ENCODE results near the gene EXOC3L4. TPM values are rescaled to one million over a fixed set of nuclear protein-coding genes. Genes with fewer than 3 reads are reported as not detected.
"Not testable (repeated sequence)": the region's sequence is repeated elsewhere in the genome, so short reads cannot be mapped to it uniquely, and the experiment has no call there.

Gene EXOC3L4
- 0.79 TPM for total RNA-seq
- polyA plus RNA-seq = 3.2 TPM

DNA sequence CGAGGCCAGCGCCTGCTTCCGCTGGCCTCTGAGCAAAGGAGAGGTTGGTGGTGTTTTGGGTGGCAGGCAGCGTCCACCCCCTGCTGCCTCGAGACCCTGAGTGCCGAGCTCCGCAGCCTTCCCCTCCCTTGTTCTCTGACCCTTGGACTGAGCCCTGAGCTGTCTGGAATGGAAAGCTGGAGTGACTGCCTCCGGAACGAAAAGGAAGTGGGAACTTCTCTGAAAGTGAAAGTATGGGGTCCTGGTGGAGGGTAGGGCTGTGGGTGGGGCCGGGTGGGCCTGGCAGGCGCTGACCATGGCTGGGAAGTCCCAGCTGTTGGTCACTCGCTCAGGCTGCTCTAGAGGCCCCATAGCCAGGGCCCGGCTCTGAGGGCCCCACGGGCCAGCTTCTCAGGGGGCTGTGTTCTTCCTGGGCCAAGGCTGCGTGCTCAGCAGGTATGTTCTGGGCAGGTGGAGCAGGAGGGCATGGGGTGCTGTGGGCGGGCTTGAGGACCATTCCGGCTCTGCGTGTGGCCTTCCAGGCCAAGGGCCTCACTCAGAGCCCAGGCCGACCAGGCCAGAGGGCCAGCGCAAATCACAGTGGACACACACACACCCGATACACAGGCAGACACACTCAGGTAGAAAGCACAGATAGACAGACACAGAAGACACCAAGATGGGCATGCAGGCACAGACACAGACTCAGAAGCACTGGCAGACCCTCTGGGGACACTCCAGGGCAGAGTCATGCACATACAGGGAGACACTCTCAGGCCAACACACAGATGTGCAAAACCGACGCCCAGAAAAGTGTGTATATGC is at the start of gene EXOC3L4:
TSS of gene EXOC3L4 (plus strand) at position 320 of the 804 bp plus-strand sequence. CDS start 5,495 bp downstream, outside the sequence.
- H3K4me3 ChIP-seq (ENCODE audit: low read depth, low read length) = no peak within 1 kb of the TSS
- DNase-seq (ENCODE audit: extremely low spot score) = no peak
- 63% methylated on average over 23 of the region's 23 CpGs for WGBS
- peak within 1 kb of the TSS; percentile 11 for H3K27ac ChIP-seq (ENCODE audit: low read depth)
- H3K36me3 ChIP-seq (ENCODE audit: insufficient read depth) = no peaks in the 10 kb centered on the region
- H3K4me1 ChIP-seq (ENCODE audit: insufficient read depth) = no peaks in the 10 kb centered on the region

DNA sequence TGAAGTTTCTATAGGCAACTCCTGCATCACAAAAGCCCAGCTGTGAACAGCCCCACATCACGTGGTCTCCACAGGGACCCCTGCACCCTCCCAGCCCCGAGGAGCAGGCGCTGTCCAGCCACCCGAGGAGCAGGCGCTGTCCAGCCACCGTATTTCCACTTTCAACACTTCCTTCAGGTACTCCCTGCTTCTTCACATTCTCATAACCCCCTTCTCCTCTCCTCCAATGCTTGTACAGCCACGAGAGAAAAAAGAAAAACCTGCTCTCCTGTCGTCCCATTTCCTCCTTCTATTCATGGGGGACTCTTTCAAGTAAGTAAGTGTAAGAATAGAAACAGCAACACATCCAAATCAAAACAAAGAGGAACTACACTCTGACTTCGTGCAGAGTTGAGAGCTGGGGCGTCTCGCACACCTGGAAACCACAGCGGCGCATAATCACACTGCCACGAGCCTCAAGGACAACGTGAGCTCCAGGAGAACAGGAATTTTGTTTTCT is 49.1 kb upstream of the EXOC3L4 start:
- H3K4me1 ChIP-seq (ENCODE audit: insufficient read depth) = no peaks in the 10 kb centered on the region
- no peaks in the 10 kb centered on the region for H3K36me3 ChIP-seq (ENCODE audit: insufficient read depth)

DNA sequence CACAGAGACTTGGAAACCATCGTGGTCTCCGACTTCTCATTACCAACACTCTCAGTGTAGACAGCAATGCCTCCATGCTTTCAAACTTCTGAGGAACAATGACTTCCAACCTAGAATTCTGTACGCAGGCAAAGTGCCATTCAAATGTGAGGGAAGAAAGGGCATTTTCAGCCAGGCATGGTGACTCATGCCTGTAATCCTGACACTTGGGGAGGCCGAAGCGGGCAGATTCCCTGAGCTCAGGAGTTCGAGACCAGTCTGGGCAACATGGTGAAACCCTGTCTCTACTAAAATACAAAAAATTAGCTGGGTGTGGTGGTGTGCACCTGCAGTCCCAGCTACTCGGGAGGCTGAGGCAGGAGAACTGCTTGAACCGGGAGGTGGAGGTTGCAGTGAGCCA is 47.1 kb upstream of the EXOC3L4 start:
- H3K4me1 ChIP-seq (ENCODE audit: insufficient read depth); H3K4me3 ChIP-seq (ENCODE audit: low read depth, low read length); DNase-seq (ENCODE audit: extremely low spot score); H3K27ac ChIP-seq (ENCODE audit: low read depth); H3K36me3 ChIP-seq (ENCODE audit: insufficient read depth): not testable (repeated sequence)
- 97% methylated on average over 8 of the region's 8 CpGs for WGBS

More for the DNA sequence above, 49.1 kb upstream of the EXOC3L4 start:
- Histone ChIP-seq H3K4me3 (ENCODE audit: low read depth, low read length) (no peak overlapping the region), H3K27ac (ENCODE audit: low read depth) (no peak overlapping the region)
- WGBS = 58% methylated on average over 15 of the region's 15 CpGs
- DNase-seq (ENCODE audit: extremely low spot score) = no peak

DNA sequence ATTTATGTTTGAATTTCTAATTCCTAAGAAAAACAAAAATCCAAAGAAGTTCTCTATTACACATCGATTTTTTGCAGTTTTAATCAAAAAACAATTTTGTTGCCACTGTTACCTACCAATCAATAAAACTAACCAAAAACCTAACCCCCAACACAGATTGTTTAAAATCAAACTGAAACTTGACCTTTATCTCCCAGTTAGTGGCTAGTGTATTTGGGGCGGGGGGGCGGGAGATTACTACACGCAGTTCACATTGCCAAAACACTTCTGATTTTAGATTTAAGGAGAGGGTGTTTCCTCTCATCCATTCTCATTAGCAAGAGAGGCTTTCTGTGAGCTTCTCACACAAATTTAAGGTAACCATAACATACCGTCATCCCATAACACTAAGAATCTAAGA is 43.6 kb upstream of the EXOC3L4 start:
- Histone ChIP-seq H3K27ac (ENCODE audit: low read depth) (no peak overlapping the region), H3K4me1 (ENCODE audit: insufficient read depth) (no peaks in the 10 kb centered on the region), H3K4me3 (ENCODE audit: low read depth, low read length) (no peak overlapping the region), H3K36me3 (ENCODE audit: insufficient read depth) (no peaks in the 10 kb centered on the region)
- DNase-seq (ENCODE audit: extremely low spot score) = no peak
- 77% methylated on average over 5 of the region's 5 CpGs for WGBS

DNA sequence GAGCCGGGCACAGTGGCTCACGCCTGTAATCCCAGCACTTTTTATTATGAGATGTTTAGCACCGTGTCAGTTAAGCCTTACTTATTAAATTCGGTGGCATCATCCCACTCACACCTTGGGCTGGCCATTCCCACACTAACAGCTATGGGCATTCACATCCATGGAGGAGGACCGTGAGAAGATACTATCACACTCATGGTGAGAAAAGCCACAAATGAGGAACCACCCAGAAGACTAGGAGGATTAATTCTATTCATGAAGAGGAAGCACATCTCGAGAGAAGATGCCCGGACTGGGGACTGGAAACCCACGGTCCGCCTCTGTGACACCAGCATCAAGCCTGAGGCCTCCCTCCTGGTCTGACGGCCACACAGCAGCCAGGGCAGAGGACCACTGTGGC is 42.1 kb upstream of the EXOC3L4 start:
- no peak overlapping the region for H3K27ac ChIP-seq (ENCODE audit: low read depth)
- H3K36me3 ChIP-seq (ENCODE audit: insufficient read depth) = no peaks in the 10 kb centered on the region
- 84% methylated on average over 10 of the region's 10 CpGs for WGBS
- no peak for DNase-seq (ENCODE audit: extremely low spot score)
- no peaks in the 10 kb centered on the region for H3K4me1 ChIP-seq (ENCODE audit: insufficient read depth)
- H3K4me3 ChIP-seq (ENCODE audit: low read depth, low read length) = no peak overlapping the region

DNA sequence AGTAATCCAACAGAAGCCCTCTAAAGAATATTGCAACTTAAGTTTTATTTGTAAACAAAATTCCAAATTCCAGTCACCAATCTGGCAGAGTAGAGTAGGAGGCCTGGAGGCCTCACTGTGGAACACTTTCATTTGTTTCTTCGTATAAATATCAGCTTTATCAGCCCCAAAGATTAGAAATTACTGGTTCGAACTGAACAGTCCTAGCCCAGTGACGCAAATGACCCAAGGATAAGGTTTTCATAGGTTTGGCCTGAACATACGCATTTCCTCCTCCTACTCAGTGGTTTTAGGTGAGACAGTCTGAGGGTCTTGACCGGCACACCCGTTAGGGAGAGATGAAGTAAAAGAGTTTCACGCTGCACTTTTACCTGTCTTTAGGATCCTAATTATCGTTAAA is 38.8 kb upstream of the EXOC3L4 start:
- Histone ChIP-seq H3K27ac (ENCODE audit: low read depth) (no peak overlapping the region), H3K4me3 (ENCODE audit: low read depth, low read length) (no peak overlapping the region), H3K36me3 (ENCODE audit: insufficient read depth) (no peaks in the 10 kb centered on the region), H3K4me1 (ENCODE audit: insufficient read depth) (peaks cover 1% of the 10 kb centered on the region)
- DNase-seq (ENCODE audit: extremely low spot score) = no peak
- 54% methylated on average over 8 of the region's 8 CpGs for whole genome bisulfite sequencing

DNA sequence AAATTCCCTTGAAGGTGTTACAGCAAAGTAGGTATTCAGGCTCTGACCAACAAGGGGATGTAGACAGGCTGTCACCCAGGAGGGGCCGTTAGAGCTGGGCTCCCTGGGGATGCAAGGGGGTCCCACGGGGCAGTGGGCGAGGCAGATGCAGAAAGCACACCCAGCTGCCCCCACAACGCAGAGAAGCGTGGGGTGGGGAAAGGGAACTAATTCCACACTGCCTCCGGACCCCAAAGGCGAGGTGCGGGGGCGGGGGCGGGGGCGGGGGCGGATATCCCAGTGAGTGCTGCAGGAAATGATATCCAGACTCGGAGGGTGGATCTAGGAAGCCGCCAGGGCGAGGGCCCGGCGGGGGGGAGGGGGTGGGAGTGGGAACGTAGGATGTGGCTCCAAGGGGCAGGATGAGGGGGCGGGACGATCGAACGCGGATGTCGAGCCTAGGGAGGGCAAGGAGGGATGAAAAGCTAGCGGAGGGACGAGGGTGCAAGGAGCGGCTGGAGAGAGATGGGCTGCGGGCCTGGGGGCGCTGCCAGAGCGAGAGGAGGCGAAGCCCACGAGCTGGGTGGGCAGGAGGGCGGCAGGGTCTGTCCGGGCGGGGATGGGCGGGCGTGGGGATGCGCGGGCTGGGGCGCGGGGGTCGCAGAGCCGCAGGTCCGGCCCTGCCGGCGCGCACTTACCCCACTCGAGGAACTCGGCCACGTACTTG is 38.0 kb upstream of the EXOC3L4 start:
- 1% methylated on average over 50 of the region's 50 CpGs for WGBS
- H3K4me3 ChIP-seq (ENCODE audit: low read depth, low read length) = peak overlapping the region; percentile 98
- DNase-seq (ENCODE audit: extremely low spot score) = no peak
- H3K36me3 ChIP-seq (ENCODE audit: insufficient read depth) = no peaks in the 10 kb centered on the region
- peaks cover 1% of the 10 kb centered on the region for H3K4me1 ChIP-seq (ENCODE audit: insufficient read depth)
- H3K27ac ChIP-seq (ENCODE audit: low read depth) = peak overlapping the region; percentile 90

DNA sequence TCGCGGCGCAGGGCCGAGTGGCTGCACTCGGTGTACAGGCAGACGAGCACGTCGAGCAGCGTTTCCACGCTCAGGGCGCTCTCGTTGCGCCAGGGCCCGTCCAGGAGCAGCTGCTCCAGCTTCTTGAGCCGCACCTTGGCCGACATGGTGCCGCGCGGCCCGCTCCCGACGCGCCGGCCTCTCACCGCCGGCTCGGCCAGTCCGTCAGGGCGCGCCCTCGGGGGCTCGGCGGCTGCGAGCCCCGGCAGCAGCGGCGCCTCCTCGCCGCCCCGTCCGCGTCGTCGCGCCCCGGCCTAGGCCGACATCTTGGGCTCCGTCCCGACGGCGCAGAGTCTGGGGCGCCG is 37.5 kb upstream of the EXOC3L4 start:
- Histone ChIP-seq H3K4me3 (ENCODE audit: low read depth, low read length) (peak overlapping the region; percentile 98), H3K36me3 (ENCODE audit: insufficient read depth) (no peaks in the 10 kb centered on the region), H3K27ac (ENCODE audit: low read depth) (peak overlapping the region; percentile 90), H3K4me1 (ENCODE audit: insufficient read depth) (peaks cover 1% of the 10 kb centered on the region)
- under 1% methylated on average over 53 of the region's 53 CpGs for WGBS
- no peak for DNase-seq (ENCODE audit: extremely low spot score)

DNA sequence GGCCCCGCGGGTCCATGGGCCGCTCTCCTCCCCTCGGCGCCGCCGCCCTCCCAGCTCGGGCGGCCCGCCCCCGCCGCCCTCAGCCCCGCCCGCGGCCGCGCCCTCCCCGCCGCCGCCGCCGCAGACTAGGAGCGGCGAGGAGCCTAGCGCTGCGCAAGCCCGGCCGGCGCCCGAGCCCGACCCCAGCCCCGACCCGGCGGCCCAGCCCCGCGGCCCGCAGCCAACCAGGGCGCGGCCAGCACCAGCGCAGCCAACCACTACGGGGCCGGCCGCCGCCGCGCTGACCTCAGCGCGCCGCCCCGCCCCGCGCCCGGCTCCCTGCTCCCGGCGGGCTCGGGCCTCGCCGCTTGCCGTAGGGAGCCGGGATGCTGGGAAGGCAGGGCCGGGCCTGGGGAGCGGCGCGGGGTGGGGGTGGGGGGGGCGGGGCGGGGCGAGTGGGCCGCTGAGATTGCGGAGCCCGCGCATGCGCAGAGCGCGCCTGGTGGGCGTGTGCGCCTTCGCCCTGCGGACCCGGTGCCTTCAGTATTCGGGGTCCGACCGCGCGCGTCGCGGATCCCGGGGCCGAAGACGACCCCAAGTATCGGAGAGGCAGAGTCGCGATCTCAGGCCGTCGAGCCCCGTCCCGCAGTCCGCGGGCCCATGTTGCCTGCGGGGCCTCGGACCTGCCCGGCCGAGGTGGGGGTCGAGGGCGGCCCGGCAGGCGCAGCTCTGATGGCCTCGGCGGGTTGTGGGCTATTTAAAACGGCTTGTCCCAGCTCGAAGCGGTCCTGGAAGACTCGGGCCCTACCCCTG is 37.0 kb upstream of the EXOC3L4 start, which contains the start of gene CDC42BPB:
TSS of gene CDC42BPB (minus strand) at position 178 of the 792 bp plus-strand sequence. CDS start 376 bp downstream, outside the sequence.
- H3K4me1 ChIP-seq (ENCODE audit: insufficient read depth) = peaks cover 1% of the 10 kb centered on the region
- DNase-seq (ENCODE audit: extremely low spot score) = peak; percentile 49
- peak within 1 kb of the TSS; percentile 90 for H3K27ac ChIP-seq (ENCODE audit: low read depth)
- peak within 1 kb of the TSS; percentile 98 for H3K4me3 ChIP-seq (ENCODE audit: low read depth, low read length)
- H3K36me3 ChIP-seq (ENCODE audit: insufficient read depth) = no peaks in the 10 kb centered on the region
- under 1% methylated on average over 113 of the region's 113 CpGs for WGBS

DNA sequence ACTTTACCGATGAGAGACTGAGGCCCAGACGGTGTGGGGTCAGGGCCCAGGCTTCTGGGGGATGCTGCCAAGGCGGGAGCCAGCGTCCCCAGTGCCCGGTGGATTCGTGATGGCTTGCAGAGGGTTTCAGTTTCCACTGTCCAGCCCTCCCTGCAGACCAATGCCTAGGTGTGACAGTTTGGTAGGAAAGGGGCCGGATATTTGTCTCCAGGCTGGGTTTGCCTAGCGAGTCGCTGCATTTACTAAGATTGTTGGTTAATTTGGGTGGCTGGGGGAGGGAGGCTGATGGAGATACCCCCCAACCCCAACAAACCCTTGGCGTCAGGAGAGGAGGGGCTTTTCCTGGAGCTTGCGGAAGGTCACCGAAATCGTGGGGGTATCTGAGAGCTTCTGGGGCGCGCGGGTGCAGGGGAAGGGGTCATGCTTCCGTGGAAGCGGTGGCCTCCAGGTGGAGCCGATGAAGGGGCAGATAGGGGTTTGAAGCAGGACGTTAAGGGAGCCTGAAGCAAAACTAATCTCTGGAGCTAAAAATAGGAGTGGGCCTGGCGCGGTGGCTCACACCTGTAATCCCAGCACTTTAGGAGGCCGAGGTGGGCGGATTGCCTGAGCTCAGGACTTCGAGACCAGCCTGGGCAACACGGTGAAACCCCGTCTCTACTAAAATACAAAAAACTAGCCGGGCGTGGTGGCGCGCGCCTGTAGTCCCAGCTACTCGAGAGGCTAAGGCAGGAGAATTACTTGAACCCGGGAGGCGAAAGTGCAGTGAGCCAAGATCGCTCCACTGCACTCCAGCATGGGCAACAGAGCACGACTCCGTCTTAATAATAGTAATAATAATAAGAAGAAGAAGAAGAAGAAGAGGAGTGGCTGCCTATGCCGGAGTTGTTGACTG is 36.1 kb upstream of the EXOC3L4 start:
- DNase-seq (ENCODE audit: extremely low spot score) = no peak
- Histone ChIP-seq H3K27ac (ENCODE audit: low read depth) (no peak overlapping the region), H3K4me3 (ENCODE audit: low read depth, low read length) (peak overlapping the region; percentile 98), H3K4me1 (ENCODE audit: insufficient read depth) (peaks cover 1% of the 10 kb centered on the region), H3K36me3 (ENCODE audit: insufficient read depth) (no peaks in the 10 kb centered on the region)
- WGBS = 43% methylated on average over 39 of the region's 39 CpGs

DNA sequence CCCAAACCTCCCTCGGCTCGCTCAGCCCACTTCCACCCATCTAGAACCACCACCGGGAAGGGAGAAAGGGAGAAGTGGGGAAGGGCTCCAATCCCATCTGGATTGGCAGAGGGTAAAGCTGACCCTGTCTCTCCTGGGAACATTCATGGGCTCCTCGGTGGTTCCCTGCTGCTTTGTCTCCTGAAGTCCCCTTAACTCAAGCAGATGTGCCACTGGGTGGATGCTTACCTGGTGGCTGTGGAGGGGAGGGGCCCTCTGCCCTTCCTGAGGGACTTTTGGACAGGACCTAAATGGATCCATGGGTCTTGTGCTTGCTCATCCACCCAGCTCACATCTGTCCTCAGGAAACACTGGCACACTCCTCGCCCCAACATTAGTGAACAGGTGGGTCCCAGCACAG is 35.0 kb upstream of the EXOC3L4 start:
- WGBS = 79% methylated on average over 5 of the region's 5 CpGs
- H3K4me1 ChIP-seq (ENCODE audit: insufficient read depth) = peaks cover 1% of the 10 kb centered on the region
- no peak for DNase-seq (ENCODE audit: extremely low spot score)
- H3K36me3 ChIP-seq (ENCODE audit: insufficient read depth) = no peaks in the 10 kb centered on the region
- H3K4me3 ChIP-seq (ENCODE audit: low read depth, low read length) = no peak overlapping the region
- no peak overlapping the region for H3K27ac ChIP-seq (ENCODE audit: low read depth)

DNA sequence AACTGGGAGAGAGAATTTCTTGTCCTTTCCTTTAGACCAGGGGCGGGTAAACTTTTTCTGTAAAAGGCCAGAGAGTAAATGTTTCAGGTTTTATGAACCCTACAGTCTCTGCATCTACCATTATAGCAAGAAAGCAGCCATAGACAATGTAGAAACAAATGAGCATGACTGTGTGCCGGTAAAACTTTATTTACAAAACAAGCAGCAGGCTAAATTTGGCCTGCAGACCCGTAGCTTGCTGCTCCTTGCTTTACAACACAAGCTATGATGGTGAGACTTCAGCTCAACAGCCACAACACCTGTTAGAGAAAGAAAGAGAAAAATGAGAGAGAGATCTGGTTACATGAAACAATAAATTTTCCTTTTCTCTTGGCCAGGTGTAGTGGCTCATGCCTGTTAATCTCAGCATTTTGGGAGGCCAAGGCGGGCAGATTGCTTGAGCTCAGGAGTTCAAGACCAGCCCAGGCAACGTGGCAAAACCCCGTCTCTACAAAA is 33.0 kb upstream of the EXOC3L4 start:
- peaks cover 1% of the 10 kb centered on the region for H3K4me1 ChIP-seq (ENCODE audit: insufficient read depth)
- no peak overlapping the region for H3K27ac ChIP-seq (ENCODE audit: low read depth)
- no peak for DNase-seq (ENCODE audit: extremely low spot score)
- 80% methylated on average over 6 of the region's 6 CpGs for WGBS
- no peaks in the 10 kb centered on the region for H3K36me3 ChIP-seq (ENCODE audit: insufficient read depth)
- no peak overlapping the region for H3K4me3 ChIP-seq (ENCODE audit: low read depth, low read length)

All from urinary bladder (tissue), 4 donors.